GM12891 (cell line): ENCODE results near the gene TAF11.

Experiments used
- POLR2A ChIP-seq: IDR thresholded peaks from 2 replicates; pipeline ENCODE4 v1.6.1; 2011; ENCODE audit warnings: low read depth, low read length, control low read depth
- POLR2AphosphoS5 ChIP-seq: IDR thresholded peaks from 2 replicates; pipeline ENCODE4 v1.6.1; 2011; ENCODE audit warnings: low read depth, low read length, control low read depth
- POU2F2 ChIP-seq: IDR thresholded peaks from 2 replicates; pipeline ENCODE4 v1.6.1; 2011; ENCODE audit warnings: low read depth, mild to moderate bottlenecking, control low read depth, low read length, moderate library complexity
- TAF1 ChIP-seq: IDR thresholded peaks from 2 replicates; pipeline ENCODE4 v1.6.1; 2011; ENCODE audit warnings: low read depth, low read length, control low read depth

GRCh38 chr6:34865107-34865506 is 22.7 kb downstream of the TAF11 start:
- TF ChIP-seq POU2F2 (no peak), POLR2AphosphoS5 (no peak), TAF1 (no peak), POLR2A (no peak)
